Eye (tissue), 1 donor: ENCODE measurements around the gene HSPB1.
A peak's percentile ranks its signal among the peaks of the same experiment; 100 is the strongest.
"Not testable (repeated sequence)": the region's sequence is repeated elsewhere in the genome, so short reads cannot be mapped to it uniquely, and the experiment has no call there.

Source experiments
- DNase-seq: peaks from one replicate; pipeline ENCODE4 v3.0.0-alpha.2; 2015

The HSPB1 gene

GRCh38 chr7:76309341-76310101 lies 7.0 kb downstream of the HSPB1 start:
- not testable (repeated sequence) for DNase-seq

DNA sequence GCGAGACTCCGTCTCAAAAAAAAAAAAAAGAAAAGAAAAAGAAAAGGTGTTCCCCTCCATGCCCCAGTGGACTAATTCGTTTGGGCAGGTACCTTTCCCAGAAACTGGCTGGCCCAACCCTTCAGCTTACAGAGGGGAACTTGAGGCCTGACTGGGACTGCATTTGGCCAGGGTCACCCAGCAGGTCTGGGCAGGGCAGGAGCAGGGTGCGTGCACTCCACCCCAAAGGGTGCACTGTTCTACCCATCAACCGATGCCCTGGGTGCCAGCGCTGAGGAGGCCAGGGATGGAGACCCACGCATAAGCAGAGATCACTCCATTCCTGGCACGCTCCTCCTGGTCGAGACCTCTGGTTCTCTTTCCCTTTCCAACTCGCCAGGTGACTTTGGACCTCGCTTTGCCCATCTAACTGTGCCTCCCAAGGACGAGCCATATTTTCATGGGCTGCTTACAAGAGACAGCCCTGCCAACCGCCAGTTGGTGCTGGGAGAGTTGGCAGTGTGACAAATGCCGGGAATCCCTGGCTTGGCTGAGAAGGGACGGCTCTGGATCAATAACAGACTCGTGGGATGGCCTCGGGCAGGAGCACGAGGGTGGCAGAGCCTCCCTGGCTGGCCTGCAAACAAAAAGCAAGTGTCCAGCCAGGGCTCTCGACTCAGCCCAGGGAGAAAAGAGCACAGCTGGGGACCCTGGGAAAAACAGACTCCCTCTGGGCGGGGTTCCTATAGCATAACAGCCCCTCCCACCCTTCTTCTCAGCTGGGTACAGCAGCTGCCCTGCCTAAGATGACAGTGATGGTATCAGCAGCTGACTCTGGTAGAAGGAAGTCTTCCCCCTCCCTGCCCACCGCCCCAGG lies 7.9 kb downstream of the HSPB1 start:
- DNase-seq = peak; percentile 71

- DNase-seq = not testable (repeated sequence)
Measured at GRCh38 chr7:76311838-76312237, 9.4 kb downstream of the HSPB1 start.

GRCh38 chr7:76314042-76314721 lies 11.7 kb downstream of the HSPB1 start:
- DNase-seq = peak; percentile 97

GRCh38 chr7:76314740-76315139 lies 12.3 kb downstream of the HSPB1 start:
- not testable (repeated sequence) for DNase-seq

DNA sequence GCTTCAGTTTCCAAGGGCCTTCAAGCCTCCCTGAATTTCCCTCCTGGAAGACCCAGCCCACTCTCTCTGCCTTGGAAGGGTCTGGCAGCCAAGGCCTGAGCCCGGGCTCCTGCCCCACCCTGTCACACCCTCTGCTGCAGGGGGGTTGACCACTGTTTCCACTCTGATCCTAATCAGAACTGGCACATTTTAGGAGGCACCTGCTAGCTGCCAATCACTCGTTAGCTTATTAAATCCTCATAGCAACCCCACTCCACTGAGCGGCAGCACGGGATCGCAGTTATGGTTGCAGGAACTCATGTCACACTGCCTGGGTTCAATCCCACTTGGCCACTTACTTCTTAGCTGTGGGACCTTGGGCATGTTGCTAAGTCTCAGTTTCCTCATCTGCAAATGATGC lies 12.9 kb downstream of the HSPB1 start:
- peak; percentile 65 for DNase-seq

DNA sequence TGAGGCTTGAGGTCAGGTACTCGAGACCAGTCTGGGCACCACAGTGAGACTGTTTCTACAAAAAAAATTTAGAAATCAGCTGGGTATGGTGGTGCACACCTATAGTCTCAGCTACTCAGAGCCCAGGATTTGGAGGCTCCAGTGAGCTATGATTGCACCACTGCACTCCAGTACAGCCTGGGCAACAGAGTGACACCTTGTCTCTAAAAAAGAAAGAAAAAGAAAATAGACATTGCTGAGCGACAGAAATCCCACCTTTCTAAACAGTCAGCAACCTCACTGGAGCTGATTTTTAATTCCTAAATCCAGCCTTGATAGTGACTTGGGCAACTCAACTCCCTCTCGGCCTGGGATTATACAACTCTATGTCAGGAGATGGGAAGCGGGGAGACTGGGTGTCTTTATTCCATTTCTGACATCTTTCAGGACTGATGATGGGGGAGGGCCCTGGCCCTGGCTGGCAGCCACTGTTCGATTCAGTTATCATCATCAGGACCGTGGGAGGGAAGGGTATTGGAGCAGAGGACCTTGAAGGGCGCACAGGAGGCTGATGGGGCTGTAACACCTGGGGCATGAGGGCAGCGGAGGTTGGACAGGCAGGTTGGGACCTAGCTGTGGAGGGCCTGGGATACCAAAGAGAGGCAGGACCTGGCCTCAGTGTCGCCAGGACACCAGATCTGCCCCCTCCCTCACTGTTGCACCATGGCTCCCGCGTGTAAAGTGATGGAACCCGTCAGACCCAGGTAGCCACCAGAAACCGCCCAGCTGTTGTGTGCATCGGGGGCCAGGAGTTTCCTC lies 14.7 kb downstream of the HSPB1 start:
- DNase-seq = no peak

DNA sequence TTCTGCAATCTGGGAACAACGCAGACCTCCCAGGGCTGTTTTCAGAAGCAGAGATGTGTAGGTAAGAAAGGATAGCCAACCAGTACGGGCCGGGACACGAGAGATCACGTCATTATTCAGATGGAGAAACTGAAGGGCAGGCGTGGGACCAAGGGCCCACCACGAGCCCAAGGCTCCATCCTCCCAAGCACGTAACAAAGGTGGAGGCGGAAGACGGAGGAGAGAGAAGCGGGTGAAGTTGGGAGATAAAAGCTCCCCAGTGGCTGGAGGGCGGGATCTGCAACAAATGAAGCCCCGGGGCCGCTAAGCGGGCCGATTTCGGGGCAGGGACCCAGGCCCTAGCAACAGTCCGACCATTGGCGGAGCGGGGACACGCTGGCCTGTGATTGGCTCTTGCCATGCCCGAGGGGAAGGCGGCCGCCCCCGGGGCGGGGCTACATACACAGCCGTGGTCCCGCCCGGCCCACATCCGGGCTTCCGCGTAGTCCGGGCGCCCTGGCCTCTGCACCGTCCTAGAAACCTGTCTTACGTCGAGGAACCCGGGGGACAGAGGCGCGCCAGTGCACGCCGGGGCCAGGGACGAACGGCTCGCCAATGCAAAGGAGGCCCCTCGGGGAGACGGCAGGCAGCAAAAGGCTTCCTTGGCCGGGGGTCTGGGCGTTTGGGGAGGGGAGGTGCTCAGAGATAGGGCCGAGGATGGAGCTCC lies 15.5 kb downstream of the HSPB1 start:
- peak; percentile 98 for DNase-seq

DNA sequence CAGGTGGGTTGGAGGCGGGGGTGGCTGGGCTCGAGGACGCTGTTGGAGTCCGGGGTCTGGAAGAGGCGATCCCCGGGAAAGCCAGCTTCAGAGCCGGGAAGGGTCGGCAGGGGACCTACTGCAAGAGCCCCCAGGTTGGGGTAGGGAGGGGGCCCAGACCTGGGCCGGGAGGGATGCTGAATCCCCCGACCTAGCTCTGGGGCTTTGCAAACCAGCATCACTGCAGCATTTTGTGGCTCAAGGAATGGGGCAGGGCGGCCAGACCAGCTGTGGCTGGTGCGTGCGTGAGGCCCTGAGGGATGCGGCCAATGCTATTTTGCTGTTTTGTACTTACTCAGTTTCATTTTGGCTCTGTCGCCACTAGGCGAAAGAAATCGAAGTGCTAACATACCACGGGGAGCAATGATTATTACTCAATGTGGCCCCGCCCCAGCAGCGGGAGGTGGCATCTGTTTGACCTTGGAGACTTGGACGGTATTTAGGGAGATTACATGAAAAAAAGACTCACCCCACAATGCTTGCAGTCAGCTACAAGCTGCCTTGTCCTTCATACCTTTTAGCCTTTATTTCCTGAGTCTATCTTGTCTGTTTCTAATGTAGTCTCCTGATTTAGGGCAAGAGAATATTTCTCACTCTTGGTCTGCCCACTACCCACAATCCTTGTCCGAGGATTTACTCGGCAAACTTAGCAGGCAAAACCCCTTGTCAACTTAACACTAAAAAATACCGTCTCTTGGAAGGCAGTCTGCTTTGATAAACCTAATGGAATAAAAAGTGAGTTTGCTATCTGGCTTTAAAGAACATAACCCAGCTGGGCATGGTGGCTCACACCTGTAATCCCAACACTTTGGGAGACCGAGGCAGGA lies 16.2 kb downstream of the HSPB1 start:
- peak; percentile 86 for DNase-seq

DNA sequence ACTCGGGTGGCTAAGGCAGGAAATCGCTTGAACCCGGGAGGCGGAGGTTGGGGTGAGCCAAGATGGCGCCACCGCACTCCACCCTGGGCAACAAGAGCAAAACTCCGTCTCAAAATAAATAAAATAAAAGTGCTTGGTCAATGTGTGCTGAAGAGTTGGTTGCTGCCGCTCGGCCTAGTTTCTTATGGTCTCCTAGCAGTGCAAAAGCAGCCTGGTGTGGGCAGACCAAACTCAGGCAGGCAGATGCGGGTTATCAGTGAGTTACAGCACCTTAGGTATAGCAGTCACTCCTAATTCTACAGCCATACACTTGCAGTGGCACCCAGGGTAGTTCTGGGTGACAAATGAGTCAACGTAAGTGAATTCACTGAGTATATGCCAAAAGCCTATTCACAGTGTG lies 22.6 kb downstream of the HSPB1 start:
- no peak for DNase-seq

DNA sequence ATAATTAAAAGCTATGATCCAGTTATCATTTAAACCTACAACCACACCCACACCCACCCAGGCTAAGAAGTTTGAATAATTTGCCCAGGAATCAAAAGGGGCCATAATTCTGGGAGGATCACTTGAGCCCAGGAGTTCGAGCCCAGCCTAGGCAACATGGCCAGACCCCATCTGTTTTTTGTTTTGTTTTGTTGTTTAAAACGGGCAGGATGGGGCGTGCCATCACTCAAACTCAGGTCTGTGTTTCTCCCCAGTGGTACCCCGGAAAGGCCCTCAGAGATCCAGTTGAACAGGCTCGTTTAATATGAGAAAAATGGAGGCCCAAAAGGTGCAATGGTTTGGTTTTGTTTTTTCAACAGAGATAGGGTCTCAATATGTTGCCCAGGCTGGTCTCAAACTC lies 23.3 kb downstream of the HSPB1 start:
- DNase-seq = no peak

DNA sequence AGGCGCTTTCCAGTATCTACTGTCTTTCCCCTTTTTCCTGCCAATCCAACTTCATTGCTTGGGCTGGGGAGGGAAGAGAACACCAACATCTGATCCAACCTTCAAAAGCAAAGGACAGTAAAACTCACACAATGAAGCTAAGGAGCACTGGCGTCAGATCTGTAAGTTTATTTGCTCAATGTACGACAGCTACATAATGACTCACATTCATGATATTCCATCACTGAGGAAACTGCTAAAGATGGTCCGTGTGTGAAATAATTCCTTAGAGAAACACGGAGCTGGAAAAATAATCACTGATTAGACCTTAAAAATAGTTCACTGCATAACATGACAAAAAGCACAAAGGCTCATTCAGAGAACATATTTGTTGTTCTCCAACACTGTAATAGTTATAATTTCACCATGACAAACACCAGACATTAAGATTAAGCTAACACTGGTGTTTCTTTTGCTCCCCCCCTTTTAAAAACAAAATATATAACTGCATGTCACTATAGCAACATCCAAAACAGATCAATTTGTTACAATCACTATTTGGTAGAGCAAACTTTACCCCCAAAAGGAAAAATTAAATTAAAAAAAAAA lies 24.3 kb downstream of the HSPB1 start:
- no peak for DNase-seq

- no peak for DNase-seq
Measured at GRCh38 chr7:76327610-76328009, 25.1 kb downstream of the HSPB1 start.

DNA sequence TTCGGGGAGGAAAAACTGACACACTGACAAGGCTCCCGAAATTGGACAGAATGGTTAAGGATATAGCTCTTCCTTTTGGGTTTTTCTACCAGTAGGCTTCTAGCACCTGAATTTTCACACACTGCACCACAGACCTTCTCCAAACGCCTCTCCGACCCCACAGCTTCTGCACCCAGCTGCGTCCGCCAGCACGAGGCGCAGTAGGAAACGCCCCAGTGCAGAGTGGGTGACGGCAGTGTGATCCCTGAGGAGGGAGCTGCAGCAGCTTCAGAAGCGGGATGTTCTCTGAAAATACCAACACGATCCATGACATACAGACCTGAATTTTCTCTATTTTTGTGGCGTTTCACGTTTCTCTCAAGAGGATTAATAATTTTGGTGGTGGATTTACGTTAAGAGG lies 25.9 kb downstream of the HSPB1 start:
- no peak for DNase-seq

DNA sequence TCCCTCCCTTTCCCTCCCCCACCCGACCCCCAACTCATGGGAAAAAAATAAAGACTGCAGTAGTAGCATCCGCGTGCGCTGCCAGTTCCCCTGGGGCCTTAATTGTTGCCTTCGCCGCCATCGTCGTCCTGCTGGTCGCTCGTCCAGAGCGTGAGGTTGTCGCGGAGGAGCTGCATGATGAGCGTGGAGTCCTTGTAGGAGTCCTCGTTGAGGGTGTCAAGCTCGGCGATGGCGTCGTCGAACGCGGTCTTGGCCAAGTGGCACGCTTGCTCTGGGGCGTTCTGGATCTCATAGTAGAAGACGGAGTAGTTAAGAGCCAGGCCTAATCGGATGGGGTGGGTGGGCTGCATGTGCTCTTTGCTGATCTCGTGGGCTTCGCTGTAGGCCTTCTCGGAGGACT lies 27.0 kb downstream of the HSPB1 start:
- no peak for DNase-seq

DNA sequence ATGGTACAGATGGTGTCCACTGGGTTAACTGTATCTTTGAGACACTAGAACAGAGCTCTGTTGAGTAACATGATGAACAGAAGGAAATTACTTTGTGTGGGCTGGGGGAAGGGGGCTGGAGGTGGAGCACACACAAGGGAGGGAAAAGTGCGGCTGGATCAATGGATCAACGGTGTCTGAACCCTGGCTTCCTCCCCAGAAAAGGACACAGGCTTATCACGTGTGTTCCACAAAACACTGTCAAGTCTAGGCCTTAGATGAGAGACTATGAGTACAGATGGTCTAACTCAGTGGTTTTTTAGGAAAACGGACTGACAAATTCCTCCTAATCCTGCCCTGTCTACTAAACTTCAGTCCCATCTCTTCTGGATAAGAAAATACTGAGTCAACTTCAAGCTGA lies 27.8 kb downstream of the HSPB1 start:
- DNase-seq = no peak

GRCh38 chr7:76330673-76331072 lies 28.2 kb downstream of the HSPB1 start:
- DNase-seq = no peak

DNA sequence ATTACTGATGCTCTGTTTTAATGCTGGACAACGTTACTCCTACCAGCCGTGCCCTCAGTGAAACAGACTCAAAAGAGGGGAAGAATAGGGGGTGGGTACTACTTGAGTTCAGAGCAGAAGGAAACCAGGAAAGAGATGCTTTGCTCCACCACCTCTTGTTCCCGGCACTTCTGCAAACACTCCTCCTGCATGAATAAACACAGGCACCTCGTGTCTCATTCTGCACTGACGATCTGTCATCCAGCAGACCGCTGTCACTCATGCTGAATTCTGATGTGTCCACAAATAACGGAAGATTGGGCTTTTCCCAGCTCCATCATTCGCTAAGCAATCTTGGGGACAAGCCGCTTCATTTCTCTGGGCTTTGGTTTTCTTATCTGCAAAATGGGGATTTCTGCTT lies 29.6 kb downstream of the HSPB1 start:
- no peak for DNase-seq

GRCh38 chr7:76333511-76334101 lies 31.1 kb downstream of the HSPB1 start:
- no peak for DNase-seq

DNA sequence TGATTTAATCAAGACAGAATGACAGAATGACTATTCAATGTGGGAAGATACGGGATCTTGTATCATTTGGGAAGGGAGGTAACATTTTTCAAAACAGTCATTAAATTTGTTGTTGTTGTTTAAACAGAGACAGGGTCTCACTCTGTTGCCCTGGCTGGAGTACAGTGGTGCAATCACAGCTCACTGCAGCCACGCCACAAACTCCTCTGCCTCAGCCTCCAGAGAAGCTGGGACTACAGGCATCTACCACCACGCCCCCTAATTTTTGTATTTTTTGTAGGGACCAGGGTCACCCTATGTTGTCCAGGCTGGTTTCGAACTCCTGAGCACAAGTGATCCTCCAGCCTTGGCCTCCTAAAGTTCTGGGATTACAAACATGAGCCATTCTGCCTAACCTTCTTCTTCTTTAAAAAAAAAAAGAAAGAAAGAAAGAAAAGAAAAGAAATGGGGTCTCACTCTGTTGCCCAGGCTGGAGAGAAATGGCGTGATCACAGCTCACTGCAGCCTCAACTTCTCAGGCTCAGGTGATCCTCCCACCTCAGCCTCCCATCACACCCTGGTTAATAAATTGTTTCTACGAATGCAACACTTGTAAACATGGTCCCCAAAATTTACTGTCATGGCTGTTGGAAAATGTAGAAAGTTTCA lies 32.0 kb downstream of the HSPB1 start:
- DNase-seq = no peak
